Calu3 (cell line): Measurements from ENCODE around the gene ASIC2. TPM values are rescaled to one million over a fixed set of nuclear protein-coding genes. Genes with fewer than 3 reads are reported as not detected.

Experiments
- BruUV-seq: library from RNA; stranded (reverse); fragments of 400-500 nt; replicated peaks from 2 replicates; lab custom pipeline; 2021; lab: Mats Ljungman, UMichigan
- CTCF ChIA-PET: fragments of 300-600 bp; sonication (Branson Sonifier 250); formaldehyde crosslinking; loops from one replicate; lab custom pipeline; 2022; ENCODE audit warnings: antibody characterized with exemption; lab: Charles Lee
- DNase-seq: peaks from one replicate; pipeline ENCODE4 v3.0.0; 2022
- H3K27ac Mint-ChIP-seq: one replicate; pipeline ENCODE4 v1.8.0; 2022; ENCODE audit warnings: mixed read lengths; ENCODE audit not compliant: unreplicated experiment
- H3K27me3 Mint-ChIP-seq: one replicate; pipeline ENCODE4 v1.8.0; 2022; ENCODE audit warnings: mixed read lengths; ENCODE audit not compliant: unreplicated experiment
- H3K36me3 Mint-ChIP-seq: one replicate; pipeline ENCODE4 v1.8.0; 2022; ENCODE audit warnings: mild to moderate bottlenecking, moderate library complexity, mixed read lengths; ENCODE audit not compliant: insufficient read depth, unreplicated experiment
- H3K4me1 Mint-ChIP-seq: one replicate; pipeline ENCODE4 v1.8.0; 2022; ENCODE audit warnings: mild to moderate bottlenecking, low read depth, mixed read lengths; ENCODE audit not compliant: unreplicated experiment
- H3K4me3 Mint-ChIP-seq: one replicate; pipeline ENCODE4 v1.8.0; 2022; ENCODE audit warnings: mild to moderate bottlenecking, low read depth, moderate library complexity, mixed read lengths; ENCODE audit not compliant: unreplicated experiment
- H3K9me3 Mint-ChIP-seq: one replicate; pipeline ENCODE4 v1.8.0; 2022; ENCODE audit warnings: low read depth, mixed read lengths; ENCODE audit not compliant: unreplicated experiment
- intact Hi-C: fragments of 100-400 bp; cut with micrococcal nuclease; formaldehyde crosslinking; loops from one replicate; pipeline ENCODE4 v1.10.0; 2022; ENCODE audit not compliant: unreplicated experiment
- total RNA-seq: library from RNA; stranded (reverse); gene quantifications from 2 replicates; pipeline ENCODE4 v1.2.3, GENCODE V29; 2022
- TF ChIP-seq, protein P1 (sequence below): fragments of 200-600 bp; IDR thresholded peaks from one replicate; pipeline ENCODE4 v1.8.0; 2022; ENCODE audit warnings: antibody characterized with exemption; ENCODE audit not compliant: unreplicated experiment

ASIC2 gene
- total RNA-seq, 1 experiment from 2014 or later = not detected

DNA sequence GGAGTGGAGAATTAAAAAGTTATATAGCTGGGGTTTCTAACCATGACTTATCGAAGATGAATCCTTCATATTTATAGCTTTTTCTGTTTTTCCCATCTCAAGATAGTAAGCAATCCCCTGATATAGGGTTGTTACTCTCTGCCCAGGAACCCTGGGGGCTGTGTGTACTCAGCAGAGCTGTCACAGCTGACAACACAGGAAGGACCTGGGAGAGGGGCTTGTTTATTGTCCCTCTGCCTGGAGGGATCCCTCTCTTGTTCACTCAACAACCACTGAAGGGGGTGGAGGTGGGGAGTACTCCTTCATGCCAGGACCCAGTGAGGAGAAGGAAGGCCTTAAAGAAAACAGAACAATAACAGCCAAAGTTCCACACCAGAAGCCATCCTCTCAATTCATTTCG lies 19.8 kb downstream of the ASIC2 start:
- no TSS peak for BruUV-seq
- DNase-seq = no peak
- intact Hi-C loops = no loop called here
- Mint-ChIP-seq H3K4me3 (no peak overlapping the region), H3K36me3 (no peaks in the 10 kb centered on the region), H3K4me1 (no peaks in the 10 kb centered on the region), H3K27ac (no peak overlapping the region), H3K9me3 (no peaks in the 10 kb centered on the region), H3K27me3 (peaks cover 24% of the 10 kb centered on the region)
- TF ChIP-seq, protein P1, sequence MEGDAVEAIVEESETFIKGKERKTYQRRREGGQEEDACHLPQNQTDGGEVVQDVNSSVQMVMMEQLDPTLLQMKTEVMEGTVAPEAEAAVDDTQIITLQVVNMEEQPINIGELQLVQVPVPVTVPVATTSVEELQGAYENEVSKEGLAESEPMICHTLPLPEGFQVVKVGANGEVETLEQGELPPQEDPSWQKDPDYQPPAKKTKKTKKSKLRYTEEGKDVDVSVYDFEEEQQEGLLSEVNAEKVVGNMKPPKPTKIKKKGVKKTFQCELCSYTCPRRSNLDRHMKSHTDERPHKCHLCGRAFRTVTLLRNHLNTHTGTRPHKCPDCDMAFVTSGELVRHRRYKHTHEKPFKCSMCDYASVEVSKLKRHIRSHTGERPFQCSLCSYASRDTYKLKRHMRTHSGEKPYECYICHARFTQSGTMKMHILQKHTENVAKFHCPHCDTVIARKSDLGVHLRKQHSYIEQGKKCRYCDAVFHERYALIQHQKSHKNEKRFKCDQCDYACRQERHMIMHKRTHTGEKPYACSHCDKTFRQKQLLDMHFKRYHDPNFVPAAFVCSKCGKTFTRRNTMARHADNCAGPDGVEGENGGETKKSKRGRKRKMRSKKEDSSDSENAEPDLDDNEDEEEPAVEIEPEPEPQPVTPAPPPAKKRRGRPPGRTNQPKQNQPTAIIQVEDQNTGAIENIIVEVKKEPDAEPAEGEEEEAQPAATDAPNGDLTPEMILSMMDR = no peak
- CTCF ChIA-PET = no interaction called here

DNA sequence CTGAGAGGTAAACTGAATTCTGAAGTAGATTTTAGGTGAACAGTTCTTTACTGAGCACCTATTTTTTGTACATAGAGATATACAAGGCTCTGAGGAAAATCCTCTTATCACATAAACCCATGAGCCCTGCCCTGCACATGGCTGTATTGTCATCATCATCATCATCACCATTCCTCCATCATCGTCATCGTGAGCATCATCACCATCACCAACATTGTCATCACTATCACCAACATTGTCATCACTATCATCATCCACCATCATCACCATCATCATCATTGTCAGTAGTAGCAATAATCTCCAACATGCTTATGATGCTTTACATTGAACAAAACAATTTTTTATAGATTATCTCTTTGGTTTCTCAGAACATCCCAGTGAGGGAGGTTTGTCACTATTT lies 20.7 kb downstream of the ASIC2 start:
- Mint-ChIP-seq H3K27me3 (peaks cover 16% of the 10 kb centered on the region), H3K36me3 (no peaks in the 10 kb centered on the region), H3K4me3 (no peak overlapping the region), H3K9me3 (no peaks in the 10 kb centered on the region), H3K27ac (no peak overlapping the region), H3K4me1 (no peaks in the 10 kb centered on the region)
- BruUV-seq = no TSS peak
- CTCF ChIA-PET = no interaction called here
- no peak for DNase-seq
- intact Hi-C loops = no loop called here
- TF ChIP-seq, protein P1 = no peak

DNA sequence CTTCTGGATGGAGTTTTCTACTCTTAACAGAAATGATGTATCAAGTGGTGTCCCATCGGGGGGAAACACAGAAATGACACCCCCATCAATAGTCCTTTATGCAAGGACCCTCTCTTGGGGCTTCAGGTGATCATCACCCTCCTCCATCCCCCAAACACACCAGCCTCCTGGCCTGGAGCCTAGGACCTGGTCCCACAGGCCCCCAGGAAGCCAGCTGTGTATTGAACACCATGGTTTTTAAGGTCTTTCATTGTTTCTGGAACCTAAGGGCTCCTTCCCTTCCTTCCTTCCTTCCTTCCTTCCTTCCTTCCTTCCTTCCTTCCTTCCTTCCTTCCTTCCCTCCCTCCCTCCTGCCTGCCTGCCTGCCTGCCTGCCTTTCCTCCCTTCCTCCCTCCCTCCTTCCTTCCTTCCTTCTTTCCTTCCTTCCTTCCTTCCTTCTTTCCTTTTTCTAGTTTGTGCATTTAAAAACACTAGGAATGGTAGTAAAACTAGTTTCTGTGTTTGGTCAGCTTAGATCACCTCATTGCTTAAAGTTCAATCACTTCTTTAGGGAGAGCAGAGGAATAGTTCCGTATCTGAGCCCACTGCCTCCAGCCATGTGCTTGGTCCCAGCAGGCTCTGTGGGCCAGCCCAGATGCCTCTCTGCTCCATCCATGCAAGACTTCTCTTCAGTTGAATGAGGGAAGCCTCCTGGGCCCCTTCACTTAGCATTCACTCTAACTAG lies 23.6 kb downstream of the ASIC2 start:
- intact Hi-C loops = no loop called here
- Mint-ChIP-seq H3K9me3 (no peaks in the 10 kb centered on the region), H3K27ac (no peak overlapping the region), H3K27me3 (peaks cover 21% of the 10 kb centered on the region), H3K4me1 (no peaks in the 10 kb centered on the region), H3K4me3 (no peak overlapping the region), H3K36me3 (no peaks in the 10 kb centered on the region)
- CTCF ChIA-PET = interaction anchor here (0.6 kb wide), 1 partner anchor 863 kb away, joined by 4 read pairs; no protein-coding TSS in a partner anchor
- BruUV-seq = no TSS peak
- no peak for DNase-seq
- TF ChIP-seq, protein P1 = no peak

DNA sequence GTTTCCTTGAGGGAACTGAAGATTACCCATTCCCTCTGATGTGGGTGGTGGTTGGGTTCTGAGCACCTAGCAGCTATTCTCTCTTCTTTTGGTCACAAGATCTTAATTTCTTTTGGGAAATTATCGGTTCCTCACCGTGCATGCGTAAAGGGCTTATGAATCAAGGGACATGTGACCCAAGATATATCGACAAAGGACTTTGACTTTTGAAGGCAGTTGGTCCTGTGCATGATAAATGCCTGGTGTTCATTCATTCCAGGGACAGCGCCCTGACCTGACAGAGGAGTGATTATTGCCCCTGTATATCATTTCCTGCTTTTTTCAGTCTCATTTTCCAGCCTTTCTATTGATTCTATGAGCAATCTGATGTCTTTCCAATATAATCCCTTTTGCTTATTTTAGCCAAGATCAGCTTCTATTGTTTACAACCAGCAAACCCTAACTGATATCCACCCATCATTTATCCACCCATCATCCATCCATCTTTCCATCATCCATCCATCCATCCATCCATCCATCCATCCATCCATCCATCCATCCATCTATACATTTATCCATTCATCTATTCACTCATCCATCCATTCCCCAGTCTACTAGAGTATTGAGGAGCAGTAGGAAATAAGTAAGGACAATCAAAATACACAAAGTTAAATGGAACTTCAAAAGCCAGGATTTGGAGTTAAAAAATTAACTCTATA lies 25.1 kb downstream of the ASIC2 start:
- CTCF ChIA-PET = no interaction called here
- H3K27me3 Mint-ChIP-seq = peaks cover 30% of the 10 kb centered on the region
- no TSS peak for BruUV-seq

More for the DNA sequence above, 25.1 kb downstream of the ASIC2 start:
- Mint-ChIP-seq H3K4me1 (no peaks in the 10 kb centered on the region), H3K36me3 (no peaks in the 10 kb centered on the region), H3K27ac (no peak overlapping the region), H3K9me3 (no peaks in the 10 kb centered on the region), H3K4me3 (no peak overlapping the region)
- DNase-seq = no peak
- intact Hi-C loops = no loop called here
- TF ChIP-seq, protein P1 = no peak
